ENCODE measurements around the gene IL17RB. TPM values are rescaled to one million over a fixed set of nuclear protein-coding genes. Genes with fewer than 3 reads are reported as not detected.

The IL17RB gene
- total and polyA plus RNA-seq, 2 of the 4 experiments (the other 2 are of a cell fraction) = under 0.01 TPM; not detected in 1

DNA sequence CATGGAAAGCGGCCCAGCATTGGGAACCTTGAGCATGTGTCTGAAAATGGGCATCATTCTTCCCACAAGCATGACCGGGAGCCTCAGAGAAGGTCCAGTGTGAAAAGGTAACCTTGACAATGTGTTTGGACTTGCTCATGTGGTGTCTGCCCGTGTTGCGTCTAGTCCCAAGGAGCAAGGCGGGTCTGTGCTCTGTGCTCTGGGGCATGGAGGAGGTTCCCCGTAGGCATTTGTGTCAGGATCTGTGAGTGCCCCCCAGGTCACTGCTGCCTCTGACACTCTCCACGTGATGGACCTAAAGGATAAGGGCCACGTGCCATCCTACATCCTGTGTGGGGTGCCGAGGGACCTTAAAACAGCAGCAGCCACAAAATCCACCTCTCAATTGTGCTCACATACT lies 45.0 kb upstream of the IL17RB start:
- Histone ChIP-seq H4K91ac (ENCODE audit: insufficient read depth, low read depth, low read length) (no peak overlapping the region), H3K56ac (ENCODE audit: extremely low read depth, insufficient read depth, low read length) (no peak overlapping the region), H4K5ac (ENCODE audit: low read depth, low read length) (no peak overlapping the region), H2BK20ac (ENCODE audit: low read depth, low read length) (no peak overlapping the region), H3K4me2 (ENCODE audit: low read depth, low read length) (no peak overlapping the region), H3K9me1 (ENCODE audit: insufficient read depth, low read length) (peaks cover 17% of the 10 kb centered on the region), H3K4me1 (ENCODE audit: control insufficient read depth, insufficient read depth, low read length) (peaks cover 11% of the 10 kb centered on the region), H3K79me1 (ENCODE audit: low read depth in 1 of 2, low read length in 2 of 2) (no peaks in the 10 kb centered on the region), H4K20me1 (ENCODE audit: insufficient read depth, low read length) (no peaks in the 10 kb centered on the region), H3K18ac (ENCODE audit: low read depth, low read length) (no peak overlapping the region), H2BK120ac (ENCODE audit: low read depth, low read length) (no peak overlapping the region), H3K36me3 (ENCODE audit: control insufficient read depth, insufficient read depth, low read length) (no peaks in the 10 kb centered on the region), H3K9ac (ENCODE audit: low read depth, low read length) (no peak overlapping the region), H2AK9ac (replicated peaks; ENCODE audit: low read depth, low read length, poor library complexity) (no peak overlapping the region), H3K27ac (ENCODE audit: insufficient read depth, low read length) (no peak overlapping the region), H2AK5ac (ENCODE audit: low read depth, low read length) (no peak overlapping the region), H2BK15ac (ENCODE audit: low read depth, low read length) (no peak overlapping the region), H4K8ac (ENCODE audit: low read depth in 2 of 2, low read length in 2 of 2) (no peak overlapping the region), H3K23ac (ENCODE audit: low read depth, low read length) (no peak overlapping the region), H3K27me3 (ENCODE audit: control insufficient read depth, insufficient read depth, low read length) (peaks cover 5% of the 10 kb centered on the region), H3K14ac (replicated peaks; ENCODE audit: low read depth, low read length) (no peak overlapping the region), H3K4me3 (ENCODE audit: insufficient read depth, low read depth, low read length) (no peak overlapping the region), H2AFZ (replicated peaks; ENCODE audit: low read length, poor library complexity) (no peak overlapping the region), H3K9me3 (ENCODE audit: control insufficient read depth, insufficient read depth, low read length) (no peaks in the 10 kb centered on the region), H3K4ac (ENCODE audit: low read depth, low read length) (no peak overlapping the region), H2BK5ac (ENCODE audit: low read depth, low read length, poor library complexity, severe bottlenecking) (no peak overlapping the region)
- in situ Hi-C loops (cut with MboI; ENCODE audit: low sequenced_read_pairs) = no loop called here
- TF ChIP-seq CEBPB (IDR thresholded peaks at IDR 0.05; ENCODE audit: low read depth, low read length) (no peak), RAD21 (IDR thresholded peaks at IDR 0.05; ENCODE audit: low read length) (no peak), CHD1 (IDR thresholded peaks at IDR 0.05; ENCODE audit: low read depth, low read length) (no peak), MAZ (IDR thresholded peaks at IDR 0.05; ENCODE audit: borderline replicate concordance, low read depth, low read length) (no peak), FOS (IDR thresholded peaks at IDR 0.05; ENCODE audit: low read depth, low read length) (no peak), RCOR1 (IDR thresholded peaks at IDR 0.05; ENCODE audit: insufficient replicate concordance, low read length) (no peak), POLR2A (IDR thresholded peaks at IDR 0.05; ENCODE audit: low read depth, low read length) (no peak), MAFK (IDR thresholded peaks at IDR 0.05; ENCODE audit: low read depth, low read length) (no peak), RFX5 (IDR thresholded peaks at IDR 0.05; ENCODE audit: low read depth, low read length) (no peak), SMC3 (IDR thresholded peaks at IDR 0.05; ENCODE audit: low read depth, low read length) (no peak), MXI1 (IDR thresholded peaks at IDR 0.05; ENCODE audit: borderline replicate concordance, low read depth, low read length) (no peak), BHLHE40 (IDR thresholded peaks at IDR 0.05; ENCODE audit: low read depth, low read length) (no peak)
- TF ChIP-seq, protein P1, sequence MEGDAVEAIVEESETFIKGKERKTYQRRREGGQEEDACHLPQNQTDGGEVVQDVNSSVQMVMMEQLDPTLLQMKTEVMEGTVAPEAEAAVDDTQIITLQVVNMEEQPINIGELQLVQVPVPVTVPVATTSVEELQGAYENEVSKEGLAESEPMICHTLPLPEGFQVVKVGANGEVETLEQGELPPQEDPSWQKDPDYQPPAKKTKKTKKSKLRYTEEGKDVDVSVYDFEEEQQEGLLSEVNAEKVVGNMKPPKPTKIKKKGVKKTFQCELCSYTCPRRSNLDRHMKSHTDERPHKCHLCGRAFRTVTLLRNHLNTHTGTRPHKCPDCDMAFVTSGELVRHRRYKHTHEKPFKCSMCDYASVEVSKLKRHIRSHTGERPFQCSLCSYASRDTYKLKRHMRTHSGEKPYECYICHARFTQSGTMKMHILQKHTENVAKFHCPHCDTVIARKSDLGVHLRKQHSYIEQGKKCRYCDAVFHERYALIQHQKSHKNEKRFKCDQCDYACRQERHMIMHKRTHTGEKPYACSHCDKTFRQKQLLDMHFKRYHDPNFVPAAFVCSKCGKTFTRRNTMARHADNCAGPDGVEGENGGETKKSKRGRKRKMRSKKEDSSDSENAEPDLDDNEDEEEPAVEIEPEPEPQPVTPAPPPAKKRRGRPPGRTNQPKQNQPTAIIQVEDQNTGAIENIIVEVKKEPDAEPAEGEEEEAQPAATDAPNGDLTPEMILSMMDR (conservative IDR thresholded peaks at IDR 0.05; ENCODE audit: low read depth, low read length) = no peak
- ATAC-seq (ENCODE audit: low read depth) (no peak), DNase-seq (no peak)
- dilution Hi-C loops (cut with HindIII; ENCODE audit: low sequenced_read_pairs, unreplicated experiment) = no loop called here
- intact Hi-C loops (cut with micrococcal nuclease) = no loop called here
- CTCF ChIA-PET = interaction anchor here (1.4 kb wide), 1 partner anchor 15 kb away, joined by 3 read pairs; no protein-coding TSS in a partner anchor
- POLR2A ChIA-PET (ENCODE audit: unreplicated experiment) = no interaction called here
- no TSS peak for BruUV-seq (replicated peaks)
- 60% methylated on average over 1 of the region's 9 CpGs; no CpG with 5 or more reads in 1 of the 2 experiments for WGBS, 2 experiments (ENCODE audit: extremely low coverage in 2 of 2, insufficient read length in 1 of 2)

Measured in IMR-90 (cell line).